AG04450 (cell line): ENCODE measurements around the gene TOMM22. TPM values are rescaled to one million over a fixed set of nuclear protein-coding genes. Genes with fewer than 3 reads are reported as not detected.

Source experiments
- CTCF ChIA-PET: fragments of 300-600, 350-600 bp; formaldehyde crosslinking; extraction: SDS; loops from one replicate; lab custom pipeline; 2022; ENCODE audit warnings: antibody characterized with exemption, inconsistent platforms; lab: Charles Lee
- POLR2A ChIA-PET: fragments of 350-600 bp; formaldehyde crosslinking; extraction: SDS; loops from one replicate; lab custom pipeline; 2021; ENCODE audit warnings: antibody characterized with exemption, inconsistent platforms; lab: Yijun Ruan, JAX
- DNase-seq: peaks from one replicate; pipeline ENCODE4 v3.0.0-alpha.2; 2011; ENCODE audit warnings: low read depth, low spot score
- H3K27ac ChIP-seq: one replicate; pipeline ENCODE4 v1.5.1; 2012; ENCODE audit warnings: low read depth, low read length, control low read depth
- H3K27me3 ChIP-seq: one replicate; pipeline ENCODE4 v1.6.0; 2012; ENCODE audit warnings: low read length; ENCODE audit not compliant: control insufficient read depth, insufficient read depth
- H3K4me3 ChIP-seq: 2 replicates; pipeline ENCODE4 v1.5.1; 2011; ENCODE audit warnings: mild to moderate bottlenecking, low read depth, low read length, control low read depth
- H3K9me3 ChIP-seq: 2 replicates; pipeline ENCODE4 v1.5.1; 2012; ENCODE audit warnings: low read length; ENCODE audit not compliant: control insufficient read depth, insufficient read depth
- polyA plus RNA-seq: library from polyadenylated mRNA; depleted of rRNA; stranded (reverse); fragments of >200 nt; gene quantifications from 2 replicates; pipeline ENCODE4 v1.2.3, GENCODE V29; 2011
- TF ChIP-seq, protein P1 (sequence below): IDR thresholded peaks from 2 replicates; pipeline ENCODE4 v1.5.1; 2011; ENCODE audit warnings: low read depth, low read length, control low read depth, inconsistent platforms

The TOMM22 gene
- polyA plus RNA-seq, 1 experiment, result 68.9 TPM

DNA sequence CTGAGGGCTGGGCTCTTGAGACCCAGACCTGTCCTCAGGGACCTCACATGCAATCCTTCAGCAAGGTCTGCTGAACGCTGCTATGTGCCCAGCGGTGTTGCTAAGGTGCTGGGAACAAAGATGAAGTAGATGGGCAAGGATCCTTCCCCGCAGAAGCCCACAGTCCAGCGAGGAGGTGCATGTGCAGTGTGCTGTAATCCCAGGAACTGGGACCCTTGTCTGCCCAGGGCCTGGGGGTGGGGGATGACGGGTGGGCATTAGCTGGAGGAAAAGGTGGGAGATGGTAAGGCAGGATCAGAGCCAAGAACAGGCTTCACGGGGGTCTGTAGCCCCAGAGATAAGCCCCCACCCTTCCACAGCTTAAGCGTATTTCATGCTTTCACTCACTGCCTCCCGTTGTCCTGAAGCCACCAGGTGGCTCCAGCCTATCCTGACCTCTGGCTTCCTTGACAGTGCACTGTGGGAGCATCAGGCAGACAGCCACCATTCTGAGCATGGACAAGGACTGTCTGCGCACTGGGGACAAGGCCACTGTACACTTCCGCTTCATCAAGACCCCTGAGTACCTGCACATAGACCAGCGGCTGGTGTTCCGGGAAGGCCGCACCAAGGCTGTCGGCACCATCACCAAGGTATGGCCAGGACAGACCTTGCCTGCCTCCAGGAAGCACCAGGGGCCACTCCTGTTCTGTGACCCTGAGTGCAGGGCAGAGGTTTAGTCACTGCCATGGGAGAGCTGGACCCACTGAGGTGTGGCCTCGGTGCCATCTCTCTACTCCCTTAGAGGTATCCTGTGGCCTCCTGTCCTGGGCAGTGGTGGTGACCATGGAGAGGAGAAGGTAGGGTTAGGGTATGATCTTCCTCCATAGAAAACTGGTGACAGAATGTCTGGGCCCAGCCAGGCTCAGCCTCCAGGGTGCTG lies 46.0 kb downstream of the TOMM22 start:
- Histone ChIP-seq H3K9me3 (no peaks in the 10 kb centered on the region), H3K4me3 (no peak overlapping the region), H3K27ac (no peak overlapping the region), H3K27me3 (no peaks in the 10 kb centered on the region)
- POLR2A ChIA-PET, result no interaction called here
- TF ChIP-seq, protein P1, sequence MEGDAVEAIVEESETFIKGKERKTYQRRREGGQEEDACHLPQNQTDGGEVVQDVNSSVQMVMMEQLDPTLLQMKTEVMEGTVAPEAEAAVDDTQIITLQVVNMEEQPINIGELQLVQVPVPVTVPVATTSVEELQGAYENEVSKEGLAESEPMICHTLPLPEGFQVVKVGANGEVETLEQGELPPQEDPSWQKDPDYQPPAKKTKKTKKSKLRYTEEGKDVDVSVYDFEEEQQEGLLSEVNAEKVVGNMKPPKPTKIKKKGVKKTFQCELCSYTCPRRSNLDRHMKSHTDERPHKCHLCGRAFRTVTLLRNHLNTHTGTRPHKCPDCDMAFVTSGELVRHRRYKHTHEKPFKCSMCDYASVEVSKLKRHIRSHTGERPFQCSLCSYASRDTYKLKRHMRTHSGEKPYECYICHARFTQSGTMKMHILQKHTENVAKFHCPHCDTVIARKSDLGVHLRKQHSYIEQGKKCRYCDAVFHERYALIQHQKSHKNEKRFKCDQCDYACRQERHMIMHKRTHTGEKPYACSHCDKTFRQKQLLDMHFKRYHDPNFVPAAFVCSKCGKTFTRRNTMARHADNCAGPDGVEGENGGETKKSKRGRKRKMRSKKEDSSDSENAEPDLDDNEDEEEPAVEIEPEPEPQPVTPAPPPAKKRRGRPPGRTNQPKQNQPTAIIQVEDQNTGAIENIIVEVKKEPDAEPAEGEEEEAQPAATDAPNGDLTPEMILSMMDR, result no peak
- CTCF ChIA-PET, result no interaction called here
- no peak for DNase-seq

- H3K27ac ChIP-seq, result no peak overlapping the region
- no peak for DNase-seq
- ChIA-PET CTCF (no interaction called here), POLR2A (no interaction called here)
- no peaks in the 10 kb centered on the region; the same call in 1 of the 2 replicates for H3K9me3 ChIP-seq
- no peaks in the 10 kb centered on the region for H3K27me3 ChIP-seq
- H3K4me3 ChIP-seq, result no peak overlapping the region
- TF ChIP-seq, protein P1, result no peak
Measured at GRCh38 chr22:38728871-38729796, 47.4 kb downstream of the TOMM22 start.

- TF ChIP-seq, protein P1, result no peak
- POLR2A ChIA-PET, result interaction anchor here (0.6 kb wide), 1 partner anchor 850 kb away, joined by 6 read pairs; no protein-coding TSS in a partner anchor
Measured at GRCh38 chr22:38729946-38730345, 48.2 kb downstream of the TOMM22 start.

GRCh38 chr22:38730411-38730871 lies 48.7 kb downstream of the TOMM22 start:
- no peak overlapping the region for H3K4me3 ChIP-seq
- POLR2A ChIA-PET, result interaction anchor here (0.6 kb wide), 1 partner anchor 851 kb away, joined by 6 read pairs; no protein-coding TSS in a partner anchor
- H3K27ac ChIP-seq, result no peak overlapping the region
- TF ChIP-seq, protein P1, result no peak
- no peaks in the 10 kb centered on the region; the same call in 1 of the 2 replicates for H3K9me3 ChIP-seq
- no peak for DNase-seq
- CTCF ChIA-PET, result no interaction called here
- no peaks in the 10 kb centered on the region for H3K27me3 ChIP-seq

More at GRCh38 chr22:38729946-38730345, 48.2 kb downstream of the TOMM22 start:
- Histone ChIP-seq H3K27me3 (no peaks in the 10 kb centered on the region), H3K9me3 (no peaks in the 10 kb centered on the region; the same call in 1 of the 2 replicates), H3K4me3 (no peak overlapping the region), H3K27ac (no peak overlapping the region)
- CTCF ChIA-PET, result no interaction called here
- DNase-seq, result no peak
